Measurements from ENCODE around the gene DIP2B.
"Not testable (repeated sequence)": the region's sequence is repeated elsewhere in the genome, so short reads cannot be mapped to it uniquely, and the experiment has no call there.

Gene DIP2B

GRCh38 chr12:50746431-50746830 is 241.6 kb downstream of the DIP2B start:
- no peak for DNase-seq

GRCh38 chr12:50747817-50748216 is 243.0 kb downstream of the DIP2B start:
- DNase-seq = no peak

DNA sequence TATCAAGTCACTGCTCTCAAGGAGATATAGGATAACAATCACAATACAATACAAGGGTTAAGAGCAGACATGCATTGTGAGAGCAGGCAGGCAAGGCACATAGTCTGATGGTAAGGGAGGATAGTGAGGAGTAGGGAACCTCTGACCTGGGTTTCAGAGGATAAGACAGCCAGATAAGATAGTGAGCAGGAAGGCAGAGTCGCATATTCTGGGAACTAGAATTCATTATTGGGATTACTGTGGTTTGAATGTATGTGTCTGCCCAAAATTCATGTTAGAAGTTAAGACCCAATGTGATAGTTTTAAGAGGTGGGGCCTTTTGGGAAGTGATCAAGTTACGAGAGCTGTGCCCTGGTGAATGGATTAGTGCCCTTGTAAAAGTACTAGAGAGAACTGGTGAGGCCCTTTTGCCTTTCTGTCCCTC is 244.7 kb downstream of the DIP2B start:
- DNase-seq = no peak

GRCh38 chr12:50750366-50750765 is 245.6 kb downstream of the DIP2B start:
- DNase-seq = no peak

DNA sequence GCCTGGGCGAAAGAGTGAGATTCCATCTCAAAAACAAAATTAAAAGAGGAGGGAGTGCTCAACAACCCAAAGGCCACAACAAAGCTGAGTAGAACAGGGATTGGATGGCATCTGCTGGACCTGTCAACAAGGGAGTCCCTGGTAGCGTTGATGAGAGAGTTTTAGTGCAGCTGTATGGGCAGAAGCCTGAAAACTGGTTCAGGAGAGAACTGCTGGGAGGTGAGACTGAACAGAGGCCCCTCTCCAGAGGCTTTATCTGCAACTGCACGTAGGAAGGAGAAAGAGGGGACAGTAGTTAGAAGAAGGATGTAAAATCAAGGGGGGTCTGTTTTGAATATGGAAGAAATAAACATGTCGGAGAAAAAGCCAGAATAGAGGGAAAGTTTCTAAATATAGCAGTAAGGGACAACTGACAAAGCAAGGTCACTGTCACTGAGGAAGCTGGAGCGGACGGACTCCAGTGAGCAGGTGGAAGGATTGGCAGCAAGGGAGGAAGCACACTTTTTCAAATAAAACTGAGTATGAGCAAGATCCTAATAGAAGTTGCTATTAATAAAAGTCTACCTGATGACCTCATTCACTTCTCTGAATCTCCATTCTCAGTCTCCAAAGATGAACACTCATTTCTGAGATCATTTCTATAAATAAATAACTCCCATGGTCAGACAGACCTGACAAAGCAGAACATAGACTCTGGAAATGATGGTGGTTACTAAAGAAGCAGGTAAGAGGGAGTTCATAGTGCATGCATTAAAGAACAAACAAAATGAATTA is 247.3 kb downstream of the DIP2B start:
- no peak for DNase-seq

DNA sequence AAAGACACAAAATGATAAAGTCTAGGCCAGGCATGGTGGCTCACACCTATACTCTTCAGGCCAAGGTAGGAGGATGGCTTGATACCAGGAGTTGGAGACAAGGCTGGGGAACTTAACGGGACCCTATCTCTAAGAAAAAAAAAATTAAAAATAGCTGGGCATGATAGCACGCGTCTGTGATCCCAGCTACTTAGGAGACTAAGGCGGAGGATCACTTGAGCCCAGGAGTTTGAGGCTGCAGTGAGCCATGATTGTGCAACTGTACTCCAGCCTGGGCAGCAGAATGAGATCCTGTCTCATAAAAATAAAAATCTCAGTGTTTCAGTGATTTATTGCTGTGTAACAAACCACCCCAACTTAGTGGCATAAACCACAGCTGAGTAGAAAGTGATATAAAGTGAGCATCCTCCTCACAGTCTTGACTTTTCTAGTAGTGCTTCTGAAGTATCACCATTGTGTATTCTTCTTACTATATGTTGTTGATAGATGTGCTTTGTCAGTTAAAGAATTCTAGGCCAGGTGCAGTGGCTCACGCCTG is 248.5 kb downstream of the DIP2B start:
- DNase-seq = no peak

DNA sequence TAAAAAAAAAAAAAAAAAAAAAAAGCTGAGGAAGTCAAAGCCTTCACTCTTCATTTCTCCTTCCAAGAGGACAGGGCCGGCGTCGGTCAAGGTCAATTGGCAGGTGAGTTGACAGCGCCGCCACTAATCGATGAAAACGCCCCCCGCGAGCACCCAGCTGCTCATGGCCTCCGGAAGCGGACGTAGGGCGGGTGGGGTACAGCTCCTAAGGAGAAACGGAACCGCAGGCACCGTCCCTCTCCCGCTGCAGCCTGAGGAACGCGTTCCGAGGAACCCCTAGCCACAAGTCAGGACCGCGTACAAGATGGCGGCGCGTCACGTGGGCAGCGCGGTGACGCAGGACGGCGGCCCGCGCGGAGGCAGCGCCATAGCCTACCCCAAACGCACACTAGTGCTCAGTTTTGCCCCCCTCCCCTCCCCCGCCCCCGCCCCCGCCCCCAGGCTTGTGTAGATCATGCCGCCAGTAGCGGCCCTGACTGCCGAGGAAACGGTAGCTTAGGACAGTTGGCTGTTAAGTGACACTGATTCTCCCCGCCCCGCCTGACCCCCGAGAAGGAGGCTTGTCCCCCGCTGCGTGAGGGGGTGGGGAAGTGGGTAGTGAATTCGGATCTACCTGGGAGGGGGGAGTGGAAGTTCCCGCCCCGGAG is 259.0 kb downstream of the DIP2B start, which contains the start of gene ATF1:
Gene ATF1 (plus strand): TSS at position 463 of the 647 bp plus-strand sequence. CDS start 16,045 bp downstream, outside the sequence.
- DNase-seq = peak; percentile 81

DNA sequence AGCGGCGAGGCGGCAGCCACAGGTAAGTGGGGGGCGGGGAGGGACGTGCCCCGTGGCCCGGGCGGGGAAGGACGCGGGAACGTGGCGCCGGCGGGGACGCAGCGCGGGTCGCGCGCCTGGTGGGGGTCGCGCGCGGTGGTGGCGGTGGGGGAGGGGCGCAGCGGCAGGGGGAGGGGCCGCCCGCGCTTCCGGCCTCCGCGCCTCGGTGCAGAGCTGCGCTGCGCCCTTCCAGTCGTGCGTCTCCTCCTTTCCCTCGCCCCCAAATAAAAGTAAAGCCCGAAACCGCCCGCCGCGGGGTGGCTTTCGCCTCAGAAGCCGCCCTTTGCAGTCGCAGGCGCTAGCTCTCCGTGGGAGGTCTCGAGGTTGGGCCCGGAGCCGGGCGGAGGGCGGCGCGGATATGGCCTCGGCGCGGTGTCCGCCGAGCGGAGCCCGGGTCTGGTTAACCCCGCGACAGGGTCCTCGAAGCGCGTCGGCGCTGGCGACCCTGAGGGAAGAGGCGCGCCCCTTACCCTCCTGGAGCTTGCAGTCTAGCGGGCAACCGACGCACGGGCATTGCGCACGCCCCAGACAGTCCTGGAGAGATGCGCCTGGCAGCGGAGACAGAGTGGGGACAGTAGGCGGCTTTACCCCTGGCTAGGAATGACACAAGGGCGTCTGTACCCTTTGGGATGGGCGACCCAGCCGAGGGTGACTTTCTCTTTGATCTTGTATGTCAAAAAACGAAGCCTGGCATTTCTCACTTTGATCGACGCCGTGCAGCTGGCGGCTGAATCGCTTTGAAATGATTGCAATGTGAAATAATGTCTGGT is 259.7 kb downstream of the DIP2B start:
- DNase-seq = peak; percentile 69

- DNase-seq = no peak
Observed at GRCh38 chr12:50765095-50765911, 260.5 kb downstream of the DIP2B start.

DNA sequence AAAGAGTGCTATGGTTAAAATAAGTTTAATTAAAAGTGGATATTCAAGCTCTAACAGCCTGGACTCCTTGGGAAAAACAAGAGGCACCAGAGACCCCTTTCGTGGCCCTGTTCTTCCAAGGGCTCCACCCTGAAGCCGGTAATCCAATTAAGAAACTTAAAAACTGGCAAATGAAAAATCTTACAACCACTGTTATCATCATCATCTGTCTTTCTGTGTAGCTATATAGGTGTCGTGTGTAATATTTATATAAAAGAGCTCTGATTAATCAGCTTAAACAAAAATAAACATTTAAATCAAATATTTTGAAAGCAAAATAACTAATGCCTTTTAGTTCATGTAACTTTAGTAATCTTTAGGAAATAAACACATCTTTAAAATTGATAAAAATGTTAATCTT is 263.6 kb downstream of the DIP2B start:
- no peak for DNase-seq

- DNase-seq = not testable (repeated sequence)
Observed at GRCh38 chr12:50768813-50769212, 264.0 kb downstream of the DIP2B start.

DNA sequence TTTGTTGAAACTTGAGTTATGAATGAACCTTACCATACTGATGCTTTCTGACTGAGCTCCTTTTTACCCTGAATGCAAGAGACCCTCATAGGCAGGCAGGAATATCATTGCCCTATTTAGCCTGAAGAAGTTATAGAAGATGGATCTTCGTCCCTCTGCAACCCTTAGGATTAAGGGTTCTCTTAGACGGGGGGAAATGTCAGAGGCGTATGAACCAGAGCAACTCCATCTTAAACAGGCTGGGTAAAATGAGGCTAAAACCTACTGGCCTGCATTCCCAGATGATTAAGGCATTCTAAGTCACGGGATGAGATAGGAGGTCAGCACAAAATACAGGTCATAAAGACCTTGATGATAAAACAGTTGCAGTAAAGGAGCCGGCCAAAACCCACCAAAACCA is 266.6 kb downstream of the DIP2B start:
- no peak for DNase-seq

GRCh38 chr12:50772470-50772869 is 267.7 kb downstream of the DIP2B start:
- no peak for DNase-seq

DNA sequence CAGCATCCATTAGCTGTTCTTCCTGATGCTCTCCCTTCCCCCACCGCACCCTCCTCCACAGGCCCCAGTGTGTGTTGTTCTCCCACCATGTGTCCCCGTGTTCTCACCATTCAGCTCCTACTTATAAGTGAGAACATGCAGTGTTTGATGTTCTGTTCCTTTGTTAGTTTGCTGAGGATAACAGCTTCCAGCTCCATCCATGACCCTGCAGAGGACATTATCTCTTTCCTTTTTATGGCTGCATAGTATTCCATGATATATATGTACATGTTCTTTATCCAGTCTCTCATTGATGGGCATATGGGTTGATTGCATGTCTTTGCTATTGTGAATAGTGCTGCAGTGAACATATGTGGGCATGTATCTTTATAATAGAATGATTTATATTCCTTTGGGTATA is 268.1 kb downstream of the DIP2B start:
- no peak for DNase-seq

GRCh38 chr12:50775251-50775650 is 270.5 kb downstream of the DIP2B start:
- DNase-seq = no peak

- DNase-seq = no peak
Observed at GRCh38 chr12:50776749-50777728, 272.3 kb downstream of the DIP2B start.

DNA sequence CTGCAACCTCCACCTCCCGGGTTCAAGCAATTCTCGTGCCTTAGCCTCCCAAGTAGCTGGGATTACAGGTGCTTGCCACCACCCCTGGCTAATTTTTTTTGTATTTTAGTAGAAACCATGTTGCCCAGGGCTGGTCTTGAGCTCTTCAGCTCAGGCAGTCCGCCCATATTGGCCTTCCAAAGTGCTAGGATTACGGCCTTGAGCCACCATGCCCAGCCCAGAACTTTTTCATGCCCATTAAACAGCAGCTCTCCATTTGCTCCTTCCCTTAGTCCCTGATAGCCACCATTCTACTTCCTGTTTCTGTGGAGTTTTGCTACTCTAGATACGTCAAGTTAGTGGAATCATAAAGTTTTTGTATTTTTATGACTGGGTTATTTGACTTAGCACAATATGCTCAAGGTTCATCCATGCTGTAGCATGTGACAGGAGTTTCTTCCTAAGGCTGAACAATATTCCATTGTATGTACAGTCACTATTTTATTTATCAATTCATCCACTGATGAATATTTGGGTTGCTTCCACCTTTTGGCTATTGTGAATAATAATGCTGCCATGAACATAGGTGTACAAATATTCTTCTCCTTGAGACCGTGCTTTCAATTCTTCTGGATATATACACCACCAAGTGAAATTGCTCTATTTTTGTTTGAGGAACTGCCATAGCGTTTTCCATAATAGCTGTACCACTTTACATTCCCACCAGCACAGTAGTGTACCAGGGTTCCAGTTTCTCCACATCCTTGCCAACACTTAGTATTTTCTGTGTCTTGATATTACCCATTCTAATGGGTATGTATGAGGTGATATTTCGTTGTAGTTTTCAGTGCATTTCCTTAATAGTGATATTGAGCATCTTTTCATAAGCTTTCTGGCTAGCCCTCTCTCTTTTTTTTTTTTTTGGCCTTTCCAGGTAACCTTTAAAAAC is 274.1 kb downstream of the DIP2B start:
- no peak for DNase-seq

DNA sequence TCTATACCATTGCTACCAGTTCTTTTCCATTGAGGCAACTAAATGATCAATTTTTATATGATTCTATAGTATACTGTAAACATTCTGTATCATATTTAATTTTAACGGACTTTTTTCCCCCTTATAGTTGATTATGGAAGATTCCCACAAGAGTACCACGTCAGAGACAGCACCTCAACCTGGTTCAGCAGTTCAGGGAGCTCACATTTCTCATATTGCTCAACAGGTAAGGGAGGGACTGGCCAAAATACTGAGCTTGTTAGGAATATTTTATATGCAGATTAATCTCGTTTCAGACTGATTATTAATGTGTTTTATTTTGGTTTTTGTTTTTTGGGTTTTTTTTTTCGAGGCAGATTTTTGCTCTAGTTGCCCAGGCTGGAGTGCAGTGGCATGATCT is 275.2 kb downstream of the DIP2B start:
- DNase-seq = no peak

- no peak for DNase-seq
Observed at GRCh38 chr12:50784501-50784900, 279.7 kb downstream of the DIP2B start.

- no peak for DNase-seq
Observed at GRCh38 chr12:50785406-50786001, 280.7 kb downstream of the DIP2B start.

Measured in NK-92 treated with Interleukin-12 subunit alpha and Interleukin-12 subunit beta, amount 100 ng/mL, for 24 hours (cell line).